Chondrocyte (in vitro differentiated cells): ENCODE measurements around the gene SLC25A11. TPM values are rescaled to one million over a fixed set of nuclear protein-coding genes. Genes with fewer than 3 reads are reported as not detected.

ENCODE experiments used
- DNase-seq: peaks from one replicate; pipeline ENCODE4 v3.0.0; 2021; ENCODE audit warnings: mixed read lengths, low spot score
- H3K27ac Mint-ChIP-seq: one replicate; pipeline ENCODE4 v1.8.0; 2021; ENCODE audit warnings: mild to moderate bottlenecking, moderate library complexity, mixed read lengths; ENCODE audit not compliant: unreplicated experiment
- H3K27me3 Mint-ChIP-seq: 2 replicates; pipeline ENCODE4 v1.8.0; 2021; ENCODE audit warnings: low read depth, mixed read lengths
- H3K36me3 Mint-ChIP-seq: 2 replicates; pipeline ENCODE4 v1.8.0; 2021; ENCODE audit warnings: low read depth, mixed read lengths
- H3K4me1 Mint-ChIP-seq: 2 replicates; pipeline ENCODE4 v1.8.0; 2021; ENCODE audit warnings: low read depth, mild to moderate bottlenecking, mixed read lengths
- H3K4me3 Mint-ChIP-seq: one replicate; pipeline ENCODE4 v1.8.0; 2021; ENCODE audit warnings: mild to moderate bottlenecking, moderate library complexity, mixed read lengths; ENCODE audit not compliant: unreplicated experiment
- H3K9me3 Mint-ChIP-seq: 2 replicates; pipeline ENCODE4 v1.8.0; 2021; ENCODE audit warnings: low read depth, mixed read lengths
- total RNA-seq: library from RNA; stranded (reverse); gene quantifications from 3 replicates; pipeline ENCODE4 v1.2.1, GENCODE V29; 2021
- TF ChIP-seq, protein P1 (sequence below): fragments of 200-600 bp; sonication (generic); IDR thresholded peaks from 2 replicates; pipeline ENCODE4 v1.5.0; 2021; ENCODE audit warnings: antibody characterized with exemption, mild to moderate bottlenecking, moderate library complexity

Gene SLC25A11
- total RNA-seq, 1 donor from 2014 or later: 46.6 TPM

DNA sequence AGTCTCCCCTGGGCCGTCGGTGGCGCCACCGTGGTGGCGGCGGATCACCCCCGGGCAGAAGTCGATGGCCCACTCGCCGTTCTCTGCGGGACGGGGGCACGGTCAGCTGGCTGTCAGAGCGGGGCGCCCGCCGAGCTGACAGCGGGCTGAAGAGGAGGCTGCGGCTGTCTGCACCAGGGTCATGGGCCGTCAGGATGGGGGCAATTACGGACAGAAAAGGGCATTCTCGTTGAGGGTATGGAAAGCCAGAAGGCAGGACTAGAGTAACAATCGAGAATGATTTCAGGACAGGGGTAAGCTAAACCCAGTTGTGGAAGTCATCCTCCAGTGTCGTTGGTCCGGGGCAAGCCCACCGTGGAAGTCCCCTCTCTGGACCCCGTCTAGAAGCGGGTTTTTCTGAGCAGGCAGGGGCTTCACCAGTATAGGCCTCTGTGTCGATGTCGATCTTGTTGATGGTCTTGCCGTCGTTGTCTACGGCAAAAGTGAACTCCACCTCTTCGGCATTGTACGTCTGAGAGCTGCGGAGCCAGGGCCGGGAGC, 38.7 kb downstream of the SLC25A11 start:
- H3K4me1 Mint-ChIP-seq: peaks cover 4% of the 10 kb centered on the region
- no peaks in the 10 kb centered on the region for H3K9me3 Mint-ChIP-seq
- DNase-seq: peak; percentile 51
- TF ChIP-seq, protein P1, sequence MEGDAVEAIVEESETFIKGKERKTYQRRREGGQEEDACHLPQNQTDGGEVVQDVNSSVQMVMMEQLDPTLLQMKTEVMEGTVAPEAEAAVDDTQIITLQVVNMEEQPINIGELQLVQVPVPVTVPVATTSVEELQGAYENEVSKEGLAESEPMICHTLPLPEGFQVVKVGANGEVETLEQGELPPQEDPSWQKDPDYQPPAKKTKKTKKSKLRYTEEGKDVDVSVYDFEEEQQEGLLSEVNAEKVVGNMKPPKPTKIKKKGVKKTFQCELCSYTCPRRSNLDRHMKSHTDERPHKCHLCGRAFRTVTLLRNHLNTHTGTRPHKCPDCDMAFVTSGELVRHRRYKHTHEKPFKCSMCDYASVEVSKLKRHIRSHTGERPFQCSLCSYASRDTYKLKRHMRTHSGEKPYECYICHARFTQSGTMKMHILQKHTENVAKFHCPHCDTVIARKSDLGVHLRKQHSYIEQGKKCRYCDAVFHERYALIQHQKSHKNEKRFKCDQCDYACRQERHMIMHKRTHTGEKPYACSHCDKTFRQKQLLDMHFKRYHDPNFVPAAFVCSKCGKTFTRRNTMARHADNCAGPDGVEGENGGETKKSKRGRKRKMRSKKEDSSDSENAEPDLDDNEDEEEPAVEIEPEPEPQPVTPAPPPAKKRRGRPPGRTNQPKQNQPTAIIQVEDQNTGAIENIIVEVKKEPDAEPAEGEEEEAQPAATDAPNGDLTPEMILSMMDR: no peak
- H3K36me3 Mint-ChIP-seq: peaks cover 10% of the 10 kb centered on the region
- no peak overlapping the region for H3K4me3 Mint-ChIP-seq
- H3K27ac Mint-ChIP-seq: no peak overlapping the region
- no peaks in the 10 kb centered on the region for H3K27me3 Mint-ChIP-seq

GRCh38 chr17:4900231-4901107, 39.4 kb downstream of the SLC25A11 start:
- Mint-ChIP-seq H3K36me3 (peaks cover 15% of the 10 kb centered on the region), H3K9me3 (no peaks in the 10 kb centered on the region), H3K4me1 (peaks cover 4% of the 10 kb centered on the region), H3K27me3 (no peaks in the 10 kb centered on the region), H3K27ac (no peak overlapping the region), H3K4me3 (no peak overlapping the region)
- TF ChIP-seq, protein P1: no peak
- peak; percentile 88 for DNase-seq

- DNase-seq: peak; percentile 94
- TF ChIP-seq, protein P1: no peak
- peaks cover 21% of the 10 kb centered on the region for H3K36me3 Mint-ChIP-seq
- no peaks in the 10 kb centered on the region for H3K9me3 Mint-ChIP-seq
- H3K27me3 Mint-ChIP-seq: no peaks in the 10 kb centered on the region
- H3K4me3 Mint-ChIP-seq: no peak within 1 kb of the TSS
- H3K4me1 Mint-ChIP-seq: peaks cover 4% of the 10 kb centered on the region
- no peak within 1 kb of the TSS for H3K27ac Mint-ChIP-seq
Measured at GRCh38 chr17:4899341-4900230, 40.3 kb downstream of the SLC25A11 start, which contains the start of gene C17orf107. TSS of gene C17orf107 (plus strand) at chr17:4899536. CDS start at chr17:4899763, 227 bp downstream.

DNA sequence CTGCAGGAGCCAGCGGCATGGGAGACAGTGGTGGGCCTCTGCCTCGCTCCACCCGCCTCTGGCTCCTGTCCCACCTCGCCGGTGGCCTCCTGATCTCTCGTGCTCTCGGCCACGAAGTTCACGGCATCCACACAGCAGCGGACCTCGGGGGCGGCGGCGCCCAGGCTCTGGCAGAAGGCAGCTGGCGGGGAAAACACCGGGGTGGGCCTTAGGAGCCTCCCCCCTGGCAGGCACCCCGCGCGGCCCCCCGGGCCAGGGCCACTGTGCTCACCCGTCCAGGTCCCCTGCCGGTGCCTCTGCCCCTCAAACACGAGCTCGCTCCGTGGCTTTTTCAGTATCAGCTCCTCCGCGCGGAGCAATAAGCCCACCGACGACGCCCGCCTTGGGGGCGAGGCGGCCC, 40.9 kb downstream of the SLC25A11 start:
- H3K27me3 Mint-ChIP-seq: no peaks in the 10 kb centered on the region
- peaks cover 23% of the 10 kb centered on the region for H3K36me3 Mint-ChIP-seq
- no peak overlapping the region for H3K4me3 Mint-ChIP-seq

More for the DNA sequence above, 40.9 kb downstream of the SLC25A11 start:
- Mint-ChIP-seq H3K27ac (no peak overlapping the region), H3K4me1 (peaks cover 4% of the 10 kb centered on the region), H3K9me3 (no peaks in the 10 kb centered on the region)
- TF ChIP-seq, protein P1: no peak
- DNase-seq: no peak
